Kidney epithelial cell (primary cell): Measurements from ENCODE around the gene PHLDA2. TPM values are rescaled to one million over a fixed set of nuclear protein-coding genes. Genes with fewer than 3 reads are reported as not detected.

Source experiments
- DNase-seq: peaks from one replicate; pipeline ENCODE4 v3.0.0-alpha.2; 2010; ENCODE audit warnings: low read depth
- H3K27me3 ChIP-seq: 2 replicates; pipeline ENCODE4 v1.6.0; 2011; ENCODE audit warnings: low read length; ENCODE audit not compliant: control insufficient read depth, insufficient read depth
- H3K36me3 ChIP-seq: 2 replicates; pipeline ENCODE4 v1.5.1; 2011; ENCODE audit warnings: low read length; ENCODE audit not compliant: control insufficient read depth, insufficient read depth
- H3K4me3 ChIP-seq: 2 replicates; pipeline ENCODE4 v1.5.1; 2011; ENCODE audit warnings: low read depth, mild to moderate bottlenecking, control low read depth, low read length
- total RNA-seq: library from RNA; depleted of rRNA; stranded (reverse); fragments of >200 nt; gene quantifications from 2 replicates; pipeline ENCODE4 v1.2.3, GENCODE V29; 2015
- TF ChIP-seq, protein P1 (sequence below): IDR thresholded peaks from 2 replicates; pipeline ENCODE4 v1.5.1; 2011; ENCODE audit warnings: mild to moderate bottlenecking, moderate library complexity, low read length, control low read depth, inconsistent platforms; ENCODE audit not compliant: insufficient read depth, poor library complexity, severe bottlenecking

The PHLDA2 gene
- total RNA-seq, 1 donor from 2014 or later = 32.8 TPM

DNA sequence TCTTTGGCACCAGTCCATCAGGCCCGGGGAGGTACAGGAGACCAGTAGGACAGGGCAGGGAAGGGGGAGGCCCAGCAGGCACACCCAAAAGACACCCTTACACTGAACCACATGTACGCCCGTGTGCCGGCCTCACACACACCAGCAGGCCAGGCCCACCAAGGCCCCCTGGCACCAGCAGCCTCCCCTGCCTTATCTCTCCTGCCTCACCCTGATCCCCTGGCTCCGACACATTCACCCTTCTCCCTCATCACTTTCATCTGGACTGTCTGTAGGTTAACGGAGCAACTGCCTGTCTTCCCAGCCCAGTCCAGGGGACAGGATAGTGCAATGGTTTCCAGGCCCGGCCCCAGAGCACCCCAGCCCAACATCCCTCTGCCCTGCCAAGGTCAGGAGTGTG is 48.6 kb downstream of the PHLDA2 start:
- Histone ChIP-seq H3K27me3 (peaks cover 2% of the 10 kb centered on the region), H3K4me3 (no peak overlapping the region), H3K36me3 (no peaks in the 10 kb centered on the region)
- no peak for DNase-seq
- TF ChIP-seq, protein P1, sequence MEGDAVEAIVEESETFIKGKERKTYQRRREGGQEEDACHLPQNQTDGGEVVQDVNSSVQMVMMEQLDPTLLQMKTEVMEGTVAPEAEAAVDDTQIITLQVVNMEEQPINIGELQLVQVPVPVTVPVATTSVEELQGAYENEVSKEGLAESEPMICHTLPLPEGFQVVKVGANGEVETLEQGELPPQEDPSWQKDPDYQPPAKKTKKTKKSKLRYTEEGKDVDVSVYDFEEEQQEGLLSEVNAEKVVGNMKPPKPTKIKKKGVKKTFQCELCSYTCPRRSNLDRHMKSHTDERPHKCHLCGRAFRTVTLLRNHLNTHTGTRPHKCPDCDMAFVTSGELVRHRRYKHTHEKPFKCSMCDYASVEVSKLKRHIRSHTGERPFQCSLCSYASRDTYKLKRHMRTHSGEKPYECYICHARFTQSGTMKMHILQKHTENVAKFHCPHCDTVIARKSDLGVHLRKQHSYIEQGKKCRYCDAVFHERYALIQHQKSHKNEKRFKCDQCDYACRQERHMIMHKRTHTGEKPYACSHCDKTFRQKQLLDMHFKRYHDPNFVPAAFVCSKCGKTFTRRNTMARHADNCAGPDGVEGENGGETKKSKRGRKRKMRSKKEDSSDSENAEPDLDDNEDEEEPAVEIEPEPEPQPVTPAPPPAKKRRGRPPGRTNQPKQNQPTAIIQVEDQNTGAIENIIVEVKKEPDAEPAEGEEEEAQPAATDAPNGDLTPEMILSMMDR = no peak

DNA sequence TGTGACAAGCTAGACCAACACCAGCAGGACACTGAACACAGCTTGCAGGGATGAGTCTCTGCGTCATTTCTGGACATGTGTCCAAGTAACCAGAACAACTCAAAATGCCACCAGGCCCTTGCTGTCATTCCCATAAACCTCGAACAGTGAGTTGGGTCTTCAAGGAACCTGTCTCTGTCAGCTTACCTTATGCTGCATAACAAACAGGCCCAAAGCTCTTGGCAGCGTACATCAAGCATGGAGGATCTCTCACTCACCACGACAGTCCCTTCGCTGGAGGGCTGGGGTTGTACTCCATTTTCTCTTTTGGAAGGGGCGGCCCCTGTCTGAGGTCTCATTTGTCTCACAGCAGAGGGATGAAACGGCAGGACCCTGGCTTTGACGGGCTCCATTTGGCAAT is 50.4 kb downstream of the PHLDA2 start:
- TF ChIP-seq, protein P1 = no peak
- H3K4me3 ChIP-seq = no peak overlapping the region
- no peaks in the 10 kb centered on the region for H3K36me3 ChIP-seq
- no peak for DNase-seq
- peaks cover under 1% of the 10 kb centered on the region for H3K27me3 ChIP-seq

Other genes with a start within 250 kb of the PHLDA2 start
- gene KCNQ1OT1, start 229.4 kb downstream of the PHLDA2 start, total RNA-seq = 0.48 and 0.54 TPM in 2 replicates
- 34.8 and 37.1 TPM in 2 replicates for gene CDKN1C, start 43.6 kb downstream of the PHLDA2 start, total RNA-seq
- 109 and 121 TPM in 2 replicates for gene NAP1L4, start 62.9 kb upstream of the PHLDA2 start, total RNA-seq
- gene CARS1, start 128.0 kb upstream of the PHLDA2 start, total RNA-seq = 92.1 and 98.3 TPM in 2 replicates
- gene OSBPL5, start 235.9 kb upstream of the PHLDA2 start, total RNA-seq = 9.2 and 10.2 TPM in 2 replicates